Suppressor macrophage treated with lipopolysaccharide for 4 hours (primary cell): ENCODE measurements around the gene EIF3B.
"Not testable (repeated sequence)": the region's sequence is repeated elsewhere in the genome, so short reads cannot be mapped to it uniquely, and the experiment has no call there.

Experiments
- DNase-seq: peaks from one replicate; pipeline ENCODE4 v3.0.0-alpha.2; 2020

Gene EIF3B

DNA sequence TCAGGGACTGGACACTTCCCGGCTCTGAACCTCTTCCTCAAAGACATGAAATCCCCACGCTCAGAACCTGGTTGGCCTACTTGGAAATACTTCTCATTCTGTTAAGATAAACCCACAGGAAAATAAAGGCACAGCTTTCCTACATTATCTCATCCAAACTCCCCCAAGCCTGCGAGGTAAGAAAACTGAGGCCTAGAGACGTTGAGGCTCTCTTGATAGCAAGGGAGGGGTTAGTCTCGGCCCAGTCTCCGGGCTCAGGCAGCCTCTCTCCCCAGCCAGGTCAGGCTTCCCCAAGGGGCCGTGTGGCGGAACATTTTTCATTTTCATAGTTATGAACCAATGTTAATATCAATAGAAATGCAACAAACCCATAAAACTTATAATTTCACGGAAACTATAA is 4.6 kb upstream of the EIF3B start:
- DNase-seq = no peak

DNA sequence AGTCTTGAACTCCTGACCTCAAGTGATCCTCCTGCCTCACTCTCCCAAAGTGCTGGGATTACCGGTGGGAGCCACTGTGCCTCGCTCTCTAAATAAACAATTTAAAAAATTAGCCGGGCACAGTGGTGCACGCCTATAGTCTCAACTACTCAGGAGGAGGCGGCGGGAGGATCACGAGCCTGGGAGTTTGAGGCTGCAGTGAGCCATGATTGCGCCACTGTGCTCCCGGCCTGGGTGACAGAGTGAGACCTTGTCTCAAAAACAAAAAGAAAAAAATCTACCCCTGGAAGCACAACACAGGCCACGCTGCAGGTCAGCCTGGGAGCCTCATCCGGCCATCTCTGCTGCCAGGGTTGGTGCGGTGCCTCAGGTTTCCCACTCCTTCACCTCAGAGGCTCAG is 3.8 kb upstream of the EIF3B start:
- peak; percentile 12 for DNase-seq

DNA sequence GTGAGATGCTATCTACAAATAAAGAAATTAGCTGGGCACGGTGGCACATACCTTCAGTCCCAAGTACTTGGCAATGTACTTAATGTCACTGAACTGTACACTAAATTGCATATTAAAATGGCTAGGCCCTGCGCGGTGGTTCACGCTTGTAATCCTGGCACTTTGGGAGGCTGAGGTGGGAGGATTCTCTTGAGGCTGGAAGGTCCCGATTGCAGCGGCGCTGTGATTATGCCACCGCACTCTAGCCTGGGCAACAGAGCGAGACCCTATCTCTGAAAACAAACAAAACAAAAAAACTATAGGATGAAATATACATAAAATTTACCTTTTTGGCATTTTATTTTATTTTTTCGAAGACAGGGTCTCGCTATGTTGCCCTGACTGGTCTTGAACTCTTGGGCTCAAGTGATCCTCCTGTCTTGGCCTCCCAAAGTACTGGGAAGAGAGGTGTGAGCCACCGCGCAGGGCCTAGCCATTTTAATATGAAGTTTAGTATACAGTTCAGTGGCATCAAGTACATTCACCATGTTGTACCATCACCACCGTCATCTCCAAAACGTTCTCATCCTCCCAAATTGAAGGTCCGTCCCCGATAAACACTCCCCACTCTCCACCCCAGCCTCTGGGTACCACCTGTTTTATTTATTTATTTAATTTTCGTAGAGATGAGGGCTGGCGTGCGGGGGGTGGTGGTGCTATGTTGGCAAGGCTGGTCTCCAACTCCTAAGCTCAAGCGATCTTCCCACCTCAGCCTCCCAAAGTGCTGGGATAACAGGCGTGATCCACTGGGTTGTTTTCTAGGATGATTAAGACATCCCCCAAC is 1.3 kb upstream of the EIF3B start:
- no peak for DNase-seq

- peak; percentile 92 for DNase-seq
These were observed 766 bp upstream of the EIF3B start for GRCh38 chr7:2353936-2354185.

DNA sequence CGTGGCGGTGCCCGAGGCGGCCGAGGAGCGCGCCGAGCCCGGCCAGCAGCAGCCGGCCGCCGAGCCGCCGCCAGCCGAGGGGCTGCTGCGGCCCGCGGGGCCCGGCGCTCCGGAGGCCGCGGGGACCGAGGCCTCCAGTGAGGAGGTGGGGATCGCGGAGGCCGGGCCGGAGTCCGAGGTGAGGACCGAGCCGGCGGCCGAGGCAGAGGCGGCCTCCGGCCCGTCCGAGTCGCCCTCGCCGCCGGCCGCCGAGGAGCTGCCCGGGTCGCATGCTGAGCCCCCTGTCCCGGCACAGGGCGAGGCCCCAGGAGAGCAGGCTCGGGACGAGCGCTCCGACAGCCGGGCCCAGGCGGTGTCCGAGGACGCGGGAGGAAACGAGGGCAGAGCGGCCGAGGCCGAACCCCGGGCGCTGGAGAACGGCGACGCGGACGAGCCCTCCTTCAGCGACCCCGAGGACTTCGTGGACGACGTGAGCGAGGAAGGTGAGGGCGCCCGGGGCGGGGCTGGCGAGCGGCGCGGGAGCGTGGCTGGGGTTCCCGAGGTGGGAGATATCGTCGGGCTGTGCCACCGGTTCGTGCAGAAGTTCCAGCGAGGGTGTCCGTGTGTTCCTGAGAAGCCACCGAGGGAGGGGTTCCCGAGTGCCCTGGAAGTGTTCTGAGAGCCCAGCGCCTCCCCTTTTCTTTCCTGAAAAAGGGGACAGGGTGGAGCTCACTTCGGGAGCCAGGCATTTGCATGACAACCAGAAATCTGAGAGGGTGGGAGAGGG is 495 bp downstream of the EIF3B start:
- DNase-seq = peak; percentile 40

DNA sequence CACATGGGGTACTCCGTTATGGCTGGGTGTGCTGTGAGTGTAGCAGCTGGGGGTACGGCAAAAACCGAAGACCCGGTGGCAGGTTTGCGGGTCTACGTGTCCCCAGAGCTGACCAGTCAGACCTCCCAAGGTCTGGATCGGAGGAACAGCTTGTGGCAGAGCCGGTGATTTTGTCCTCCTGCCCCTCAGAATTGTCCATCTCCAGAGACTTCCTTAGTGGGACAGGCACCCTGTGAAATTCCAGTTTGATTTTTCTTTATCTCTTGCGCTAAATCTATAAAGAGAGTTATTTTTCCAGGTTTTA is 1.0 kb downstream of the EIF3B start:
- DNase-seq = no peak

GRCh38 chr7:2357165-2357564 is 2.5 kb downstream of the EIF3B start:
- no peak for DNase-seq

DNA sequence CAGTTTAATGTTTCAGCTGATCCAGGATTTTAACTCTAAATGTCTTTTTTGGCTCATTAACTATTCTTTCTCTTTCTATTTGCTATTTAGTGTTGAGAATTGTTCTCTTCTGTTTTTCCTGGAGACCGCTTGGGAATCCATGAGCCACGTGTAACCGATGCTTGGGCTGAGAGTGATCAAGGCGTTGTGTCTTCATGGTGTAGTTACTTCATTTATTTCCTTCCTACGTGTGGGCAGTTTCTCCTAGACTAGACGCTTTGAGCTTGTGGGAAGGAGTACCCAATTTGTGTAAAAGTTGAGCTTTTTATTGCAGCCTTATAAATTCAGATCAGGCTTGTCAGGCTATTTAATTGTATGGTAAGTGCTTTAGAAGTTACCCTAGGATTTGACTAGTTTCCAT is 2.9 kb downstream of the EIF3B start:
- peak; percentile 29 for DNase-seq

DNA sequence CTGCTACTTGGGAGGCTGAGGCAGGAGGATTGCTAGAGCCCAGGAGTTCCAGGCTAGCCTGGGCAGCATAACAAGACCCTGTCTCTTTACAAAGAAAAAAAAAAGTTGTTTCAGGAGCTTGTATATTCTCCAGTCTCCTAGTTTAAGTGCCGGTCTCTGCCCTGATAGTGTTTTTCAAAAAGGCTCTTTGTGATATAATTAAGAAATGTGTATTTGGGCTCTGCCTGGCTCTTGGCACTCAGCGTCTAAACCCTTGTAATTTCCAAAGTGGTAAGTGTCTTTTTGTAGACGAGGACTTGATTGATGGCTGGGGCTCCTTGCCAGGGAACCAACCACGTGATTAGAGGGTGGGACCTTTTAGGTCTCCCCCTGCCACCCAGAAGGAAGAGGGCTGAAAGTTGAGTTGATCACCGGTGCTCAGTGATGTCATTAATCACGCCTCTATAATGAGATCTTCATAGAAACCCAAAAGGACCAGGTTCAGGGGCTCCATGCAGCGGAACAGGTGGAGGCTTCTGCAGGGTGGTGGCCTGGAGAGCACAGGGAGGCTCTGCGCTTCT is 4.4 kb downstream of the EIF3B start:
- DNase-seq = no peak

DNA sequence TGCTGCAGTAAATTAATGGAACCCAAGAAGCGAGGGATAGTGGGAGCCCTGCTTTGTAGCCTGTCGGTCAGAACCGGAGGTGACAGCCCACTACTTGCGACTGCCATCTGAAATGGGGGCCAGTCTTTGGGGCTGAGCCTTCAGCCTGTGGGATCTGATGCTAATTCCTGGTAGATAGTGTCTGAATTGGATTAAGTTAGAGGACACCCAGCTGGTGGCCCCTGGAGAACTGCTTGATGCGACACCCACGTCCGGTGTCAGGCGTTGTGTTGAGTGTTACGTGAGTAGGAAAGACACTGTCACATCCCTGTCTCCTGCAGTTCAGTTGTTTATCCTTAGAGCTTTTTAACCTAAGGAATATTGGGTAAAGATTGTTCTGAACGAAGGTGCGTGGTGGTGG is 5.0 kb downstream of the EIF3B start:
- DNase-seq = no peak

DNA sequence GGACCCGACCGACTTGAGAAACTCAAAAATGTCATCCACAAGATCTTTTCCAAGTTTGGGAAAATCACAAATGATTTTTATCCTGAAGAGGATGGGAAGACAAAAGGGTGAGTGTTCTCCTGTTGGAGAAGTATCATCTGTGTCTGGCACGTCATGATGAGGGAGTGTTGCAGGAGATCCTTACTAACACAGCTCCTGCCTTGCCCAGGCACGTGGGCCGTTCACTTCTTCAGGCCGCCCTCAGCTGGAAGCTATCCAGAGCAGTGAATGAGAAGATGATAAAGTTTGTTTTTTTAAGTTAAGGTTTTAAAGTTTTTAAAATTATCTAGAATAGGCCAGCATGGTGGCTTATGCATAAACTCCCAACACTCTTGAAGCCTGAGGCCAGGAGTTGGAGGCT is 6.2 kb downstream of the EIF3B start:
- no peak for DNase-seq

DNA sequence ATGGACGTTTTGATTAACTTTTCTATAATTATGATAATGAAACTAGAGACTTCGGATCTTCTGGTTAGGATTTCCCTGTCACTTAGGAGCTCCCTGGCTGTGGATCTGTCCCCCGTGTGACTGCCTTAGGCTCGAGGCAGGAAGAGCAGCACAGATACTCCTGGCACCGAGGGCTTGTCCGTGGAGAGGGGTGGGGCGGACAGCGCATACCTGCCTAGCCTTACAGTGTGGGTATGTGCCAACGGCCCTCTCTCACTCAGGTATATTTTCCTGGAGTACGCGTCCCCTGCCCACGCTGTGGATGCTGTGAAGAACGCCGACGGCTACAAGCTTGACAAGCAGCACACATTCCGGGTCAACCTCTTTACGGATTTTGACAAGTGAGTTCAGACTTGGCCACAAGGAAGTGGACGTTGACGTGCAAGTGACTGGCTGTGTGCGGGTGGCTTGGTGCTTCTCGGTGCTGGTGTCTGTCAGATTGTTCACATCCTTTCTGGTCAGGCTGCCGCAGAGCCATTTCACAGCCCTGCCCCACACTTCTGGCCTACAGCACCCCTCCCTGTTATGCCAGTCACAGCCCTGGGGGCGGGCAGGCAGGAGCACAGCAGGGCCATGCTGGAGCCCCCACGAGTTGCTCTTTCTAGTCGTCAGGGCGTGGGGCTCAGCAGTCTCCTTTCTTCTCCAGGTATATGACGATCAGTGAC is 7.9 kb downstream of the EIF3B start:
- no peak for DNase-seq

GRCh38 chr7:2369139-2369538 is 14.5 kb downstream of the EIF3B start:
- DNase-seq = no peak

DNA sequence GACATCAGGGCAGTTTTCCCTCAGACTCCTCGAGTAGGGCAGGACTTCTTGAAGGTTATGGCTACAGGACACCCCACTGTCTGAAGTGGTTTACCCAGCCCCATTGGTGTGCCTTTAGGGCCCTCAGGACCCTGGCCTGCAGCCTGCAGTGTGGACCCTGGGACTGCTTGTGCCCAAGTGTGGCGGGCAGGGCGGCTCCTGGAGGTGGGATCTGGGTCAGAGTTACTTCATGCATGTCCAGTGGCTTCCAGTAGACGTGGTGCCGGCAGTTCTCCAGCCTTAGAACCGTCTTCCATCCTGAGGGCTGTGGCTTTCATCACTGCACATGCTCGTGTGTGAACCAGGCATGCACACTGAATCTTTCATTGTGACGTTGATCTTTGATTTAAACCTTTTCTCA is 16.7 kb downstream of the EIF3B start:
- no peak for DNase-seq

DNA sequence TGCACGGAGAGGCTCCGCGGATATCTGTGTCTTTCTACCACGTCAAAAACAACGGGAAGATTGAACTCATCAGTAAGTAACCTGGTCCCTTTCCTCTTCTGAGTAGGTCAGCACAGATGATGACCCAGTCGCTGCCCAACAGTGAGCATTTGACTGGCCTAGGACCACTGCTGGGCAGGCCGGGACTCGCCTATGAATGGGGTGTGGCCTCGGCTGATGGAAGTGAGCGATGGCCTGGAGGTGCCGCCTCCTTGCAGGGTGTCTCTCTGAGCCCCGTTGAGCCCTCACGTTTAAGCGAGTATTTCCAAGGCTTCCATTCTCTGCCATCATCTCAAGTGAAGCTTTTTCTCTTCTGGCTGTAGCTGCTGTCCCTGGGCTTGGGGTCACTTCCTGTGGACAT is 18.1 kb downstream of the EIF3B start:
- no peak for DNase-seq

DNA sequence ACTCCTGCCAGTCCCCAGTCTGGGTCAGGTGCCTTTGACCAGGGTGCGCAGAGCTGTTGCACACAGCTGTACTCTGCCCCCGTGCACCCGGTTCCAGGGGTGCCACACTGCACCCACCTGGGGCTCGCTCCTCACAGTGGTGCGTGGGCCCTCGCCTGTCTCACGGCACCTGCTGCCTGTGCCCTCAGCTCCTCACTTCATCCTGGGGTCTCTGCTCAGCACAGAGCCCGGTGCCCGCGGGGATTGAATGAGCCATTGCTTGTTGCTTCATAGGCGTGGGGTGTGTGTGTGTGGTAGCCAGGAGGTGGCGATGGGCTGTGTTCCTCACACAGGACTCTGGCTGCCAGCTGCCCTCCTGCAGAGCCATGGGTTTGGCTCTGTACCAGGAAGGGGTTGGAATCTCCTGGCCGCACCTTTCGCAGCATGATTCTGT is 18.5 kb downstream of the EIF3B start:
- DNase-seq = no peak

DNA sequence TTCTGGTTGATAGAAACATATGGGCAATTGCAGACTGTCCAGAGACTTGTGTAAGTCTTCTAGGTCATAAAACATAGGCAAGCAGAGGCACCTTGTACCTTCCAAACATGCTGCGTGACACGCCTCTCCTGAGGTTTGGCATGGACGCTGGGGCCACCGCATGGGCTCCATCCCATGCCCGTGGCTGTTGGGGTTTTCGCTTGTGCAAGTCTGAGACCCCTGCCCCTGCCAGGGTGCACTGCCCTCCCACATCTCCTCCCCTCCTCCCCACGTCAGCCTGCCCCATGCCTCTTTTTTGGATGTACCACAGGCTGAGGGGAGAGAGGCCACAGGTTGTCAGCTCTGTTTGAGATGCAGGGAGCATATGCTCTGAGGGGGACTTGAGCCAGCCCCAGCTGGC is 19.0 kb downstream of the EIF3B start:
- DNase-seq = no peak

DNA sequence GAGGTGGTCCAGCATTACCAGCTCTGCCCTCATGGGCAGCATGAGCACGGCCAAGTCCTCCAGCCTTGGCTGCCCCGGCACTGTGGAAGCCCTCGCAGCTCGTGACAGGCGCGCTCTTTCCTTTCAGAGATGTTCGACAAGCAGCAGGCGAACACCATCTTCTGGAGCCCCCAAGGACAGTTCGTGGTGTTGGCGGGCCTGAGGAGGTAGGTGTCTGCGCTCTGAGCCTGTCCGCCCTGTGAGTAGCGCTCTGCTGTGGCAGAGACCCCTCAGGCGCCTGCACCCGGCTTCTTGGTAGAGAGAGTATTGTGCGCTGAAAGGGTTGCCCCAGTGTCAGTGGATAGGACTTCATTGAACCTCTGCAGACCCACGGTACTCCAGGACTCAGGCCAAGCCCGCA is 19.8 kb downstream of the EIF3B start:
- DNase-seq = no peak

GRCh38 chr7:2374830-2375728 is 20.5 kb downstream of the EIF3B start:
- no peak for DNase-seq

- DNase-seq = no peak
These were observed 21.9 kb downstream of the EIF3B start for GRCh38 chr7:2376351-2377154.

- not testable (repeated sequence) for DNase-seq
These were observed 22.9 kb downstream of the EIF3B start for GRCh38 chr7:2377492-2377891.

DNA sequence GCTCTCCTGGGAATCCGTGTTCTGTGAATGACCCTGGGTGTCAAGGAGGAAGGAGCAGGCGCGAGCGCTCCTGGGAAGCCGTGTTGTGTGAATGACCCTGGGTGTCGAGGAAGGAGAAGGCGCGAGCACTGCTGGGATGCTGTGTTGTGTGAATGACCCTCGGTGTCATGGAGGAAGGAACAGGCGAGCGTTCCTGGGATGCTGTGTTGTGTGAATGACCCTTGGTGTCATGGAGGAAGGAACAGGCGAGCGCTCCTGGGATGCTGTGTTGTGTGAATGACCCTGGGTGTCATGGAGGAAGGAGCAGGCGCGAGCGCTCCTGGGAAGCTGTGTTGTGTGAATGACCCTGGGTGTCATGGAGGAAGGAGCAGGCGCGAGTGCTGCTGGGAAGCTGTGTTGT is 23.5 kb downstream of the EIF3B start:
- DNase-seq = not testable (repeated sequence)
